Muscle of back (tissue), 11 donors: ENCODE measurements around the gene LUZP2. TPM values are rescaled to one million over a fixed set of nuclear protein-coding genes. Genes with fewer than 3 reads are reported as not detected.
"Not testable (repeated sequence)": the region's sequence is repeated elsewhere in the genome, so short reads cannot be mapped to it uniquely, and the experiment has no call there.

Source experiments
- DNase-seq, 3 donors: peaks; one replicate each; pipeline versions ENCODE4 v3.0.0 to v3.0.0-alpha.2; 2013
- polyA plus RNA-seq, 10 donors: library from polyadenylated mRNA; unstranded; fragments of 120-200 nt; gene quantifications; one replicate each; pipeline ENCODE4 v1.2.1, GENCODE V29; 2013; ENCODE audit not compliant: insufficient read length in 10 of 10

LUZP2 gene
- polyA plus RNA-seq, 10 donors: 0.90 to 3.8 (median 1.8) TPM

DNA sequence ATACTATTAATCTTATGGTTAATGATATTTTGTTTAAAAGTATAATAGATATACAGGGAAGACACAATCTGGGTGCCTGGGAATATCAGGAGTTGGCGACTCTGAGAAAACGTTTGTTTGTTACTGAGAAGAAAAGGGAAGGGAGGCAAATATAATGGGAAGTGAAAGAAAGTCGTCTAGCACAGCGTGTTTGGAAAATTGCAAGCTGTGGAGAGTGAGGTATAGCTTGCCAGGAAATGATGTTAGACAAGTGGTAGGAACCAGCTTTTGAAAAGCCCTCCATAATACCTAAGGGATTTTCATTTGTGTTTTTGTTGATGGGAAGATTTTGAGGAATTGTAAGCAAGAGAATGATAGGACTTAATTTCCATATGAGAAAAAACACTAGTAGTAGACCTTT, 322.2 kb downstream of the LUZP2 start:
- peak in 2 of 3 donors; percentile 6 to 8 for DNase-seq

DNA sequence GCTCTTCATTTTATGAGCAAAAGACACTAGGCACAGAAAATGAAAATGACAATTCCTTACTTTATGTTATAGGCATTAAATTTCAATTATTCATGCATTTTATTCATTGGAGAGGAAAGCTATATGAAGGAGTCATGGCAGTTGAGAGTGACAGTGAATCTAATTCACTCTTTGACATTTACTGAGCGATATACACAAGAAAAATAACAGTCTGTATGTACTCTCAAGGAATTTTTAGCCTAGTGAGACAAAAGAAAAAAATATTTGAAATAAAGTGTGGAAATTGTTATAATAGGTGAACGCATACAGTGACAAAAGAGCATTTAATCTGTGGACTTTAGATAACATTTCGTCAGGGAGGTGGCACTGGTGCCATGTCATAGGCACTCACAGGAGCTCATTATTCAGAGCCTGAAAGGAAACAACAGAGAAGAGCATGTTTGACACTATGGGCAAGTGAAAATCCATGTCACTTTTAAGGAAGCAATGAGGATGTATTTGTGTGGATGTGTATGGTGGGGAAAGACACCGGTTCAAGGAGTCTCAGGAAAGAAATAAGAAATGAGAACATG, 323.1 kb downstream of the LUZP2 start:
- no peak for DNase-seq

DNA sequence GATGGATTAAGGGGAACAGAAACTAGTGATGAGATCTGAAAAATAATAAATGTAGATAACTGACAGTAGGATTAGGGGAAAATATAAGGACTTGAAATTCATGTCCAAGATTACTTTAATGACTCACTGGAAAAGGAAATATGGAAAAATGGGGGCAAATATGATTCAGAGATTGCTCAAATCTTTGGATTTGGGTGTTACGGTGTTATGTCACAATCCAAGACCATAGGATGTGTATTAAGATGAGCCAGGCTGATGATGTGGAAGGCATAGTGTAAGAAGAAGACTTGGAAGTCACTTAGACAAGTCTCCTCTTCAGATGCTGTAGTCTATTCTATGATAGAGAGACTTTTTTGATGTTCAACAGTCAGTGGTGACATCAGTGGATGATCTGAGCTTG, 323.7 kb downstream of the LUZP2 start:
- no peak for DNase-seq

DNA sequence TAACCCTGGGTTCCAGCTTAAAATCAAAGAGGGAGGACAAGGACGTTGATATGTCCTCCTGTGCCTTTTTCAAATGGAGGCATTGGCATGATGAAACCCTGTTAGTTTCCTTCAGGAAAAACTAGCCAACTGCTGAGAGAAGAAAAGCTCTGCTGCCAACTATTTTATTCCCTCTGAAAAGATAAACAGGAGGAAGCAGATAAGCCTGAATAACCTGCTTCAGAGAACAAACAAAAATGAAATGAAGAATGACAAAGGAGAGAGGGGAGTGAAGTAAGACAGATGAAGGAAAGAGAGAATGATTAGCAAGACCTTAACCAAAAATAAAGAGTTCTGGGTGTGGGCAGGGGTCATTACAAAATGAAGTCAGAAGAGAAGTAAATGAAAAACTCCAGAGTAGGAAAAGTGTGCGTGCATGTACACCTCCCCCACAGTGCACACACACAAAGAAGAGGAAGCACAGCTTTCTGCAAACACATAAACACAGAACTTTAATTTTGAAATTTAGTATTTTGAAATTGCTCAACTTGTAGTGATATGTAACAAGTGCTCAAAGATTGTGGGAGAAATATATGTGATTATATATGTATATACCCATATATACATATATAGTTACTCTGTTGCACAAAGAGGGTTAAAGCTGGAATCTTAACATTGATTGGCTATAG, 332.2 kb downstream of the LUZP2 start:
- DNase-seq: no peak

DNA sequence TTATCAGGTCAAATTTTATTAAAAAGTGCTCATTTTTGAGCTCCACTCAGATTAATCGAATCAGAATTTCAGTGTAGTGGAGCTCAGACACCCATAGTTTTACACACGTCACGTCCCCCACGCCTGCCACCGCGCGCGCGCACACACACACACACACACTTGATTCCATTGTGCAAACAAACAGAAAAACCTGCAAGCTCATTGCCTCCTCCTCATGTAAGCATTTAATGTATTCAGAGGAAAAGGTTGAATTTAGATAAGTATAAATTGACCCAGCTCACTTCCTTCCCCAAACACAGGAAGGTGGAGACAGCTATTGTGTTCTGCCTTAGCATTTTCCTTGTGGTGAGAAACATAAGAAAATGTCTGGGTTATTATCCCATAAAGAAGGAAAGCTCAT, 336.7 kb downstream of the LUZP2 start:
- no peak for DNase-seq

DNA sequence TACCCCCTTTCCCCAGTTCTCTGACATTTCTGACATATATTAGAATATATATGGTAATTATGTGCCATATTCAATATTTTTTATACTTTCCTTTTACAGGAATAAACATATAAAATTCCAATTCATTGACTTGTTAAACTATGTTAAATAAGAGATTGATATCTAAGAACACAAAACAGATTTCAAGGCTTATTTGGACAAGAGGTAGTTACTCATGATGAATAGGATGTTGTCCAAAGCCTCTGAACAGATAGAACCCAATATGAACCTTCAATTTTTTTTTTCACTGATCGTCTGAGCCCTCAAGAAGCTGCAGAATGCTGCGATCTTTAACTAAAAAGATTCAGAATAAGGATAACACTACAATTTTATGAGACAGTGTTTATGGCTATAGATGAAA, 340.3 kb downstream of the LUZP2 start:
- no peak for DNase-seq

DNA sequence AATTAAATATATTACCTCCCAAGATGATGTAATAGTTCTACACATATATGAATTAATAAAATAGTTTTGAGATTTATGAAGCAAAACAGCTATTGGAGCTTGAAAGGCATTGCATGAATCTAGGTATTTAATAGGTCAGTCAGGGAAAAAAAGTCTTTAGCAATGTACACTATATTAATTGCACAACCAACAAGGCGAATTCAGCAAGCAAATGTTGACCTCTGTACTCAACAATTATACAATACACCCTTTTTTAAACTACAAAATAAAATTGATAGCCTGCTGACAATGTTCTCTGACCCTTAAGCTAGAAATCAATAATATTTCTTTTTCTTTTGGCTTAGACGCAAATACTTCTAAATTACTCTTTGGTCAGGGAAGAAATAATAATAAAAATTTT, 345.5 kb downstream of the LUZP2 start:
- no peak for DNase-seq

DNA sequence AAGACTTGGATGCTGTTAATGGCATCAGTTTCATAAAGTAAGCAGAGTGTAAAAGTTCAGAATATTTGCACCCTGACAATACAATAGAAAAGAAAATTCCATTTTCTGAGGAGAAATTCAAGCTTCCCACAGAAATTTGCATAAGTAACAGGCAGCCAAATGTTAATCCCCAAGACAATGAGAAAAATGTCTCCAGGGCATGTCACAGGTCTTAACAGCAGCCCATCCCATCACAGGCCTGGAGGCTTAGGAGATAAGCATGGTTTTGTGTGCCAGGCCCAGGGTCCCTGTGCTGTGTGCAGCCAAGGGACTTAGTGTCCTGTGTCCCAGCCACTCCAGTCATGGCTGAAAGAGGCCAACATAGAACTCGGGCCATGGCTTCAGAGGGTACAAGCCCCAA, 347.6 kb downstream of the LUZP2 start:
- DNase-seq: no peak

DNA sequence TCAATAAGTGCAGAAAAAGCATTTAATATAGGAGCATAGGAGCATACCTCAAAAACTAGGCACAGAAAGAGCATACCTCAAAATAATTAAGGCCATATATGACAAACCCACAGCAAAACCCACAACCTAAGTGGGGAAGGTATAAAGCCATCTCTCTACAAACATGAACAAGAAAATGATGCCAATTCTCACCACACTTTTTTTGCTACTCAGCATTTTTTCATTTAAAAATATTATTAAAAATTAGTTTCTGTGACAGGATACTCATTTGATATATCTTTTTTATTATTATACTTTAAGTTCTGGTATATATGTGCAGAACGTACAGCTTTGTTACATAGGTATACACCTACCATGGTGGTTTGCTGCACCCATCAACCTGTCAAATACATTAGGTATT, 352.0 kb downstream of the LUZP2 start:
- no peak for DNase-seq

DNA sequence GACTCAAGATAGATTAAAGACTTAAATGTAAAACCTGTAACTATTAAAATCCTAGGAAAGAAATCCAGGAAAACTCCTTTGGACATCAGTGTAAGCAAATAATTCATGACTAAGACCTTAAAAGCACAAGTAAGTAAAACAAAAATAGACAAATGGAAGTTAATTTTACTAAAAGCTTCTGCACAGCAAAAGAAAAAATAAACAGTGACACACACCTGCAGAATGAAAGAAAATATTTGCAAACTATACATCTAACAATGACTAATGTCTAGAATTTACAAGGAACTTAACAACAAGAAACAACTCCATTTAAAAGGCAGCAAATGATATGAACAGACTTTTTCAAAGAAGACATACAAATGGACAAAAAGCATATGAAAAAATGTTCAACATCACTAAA, 359.1 kb downstream of the LUZP2 start:
- DNase-seq: no peak

DNA sequence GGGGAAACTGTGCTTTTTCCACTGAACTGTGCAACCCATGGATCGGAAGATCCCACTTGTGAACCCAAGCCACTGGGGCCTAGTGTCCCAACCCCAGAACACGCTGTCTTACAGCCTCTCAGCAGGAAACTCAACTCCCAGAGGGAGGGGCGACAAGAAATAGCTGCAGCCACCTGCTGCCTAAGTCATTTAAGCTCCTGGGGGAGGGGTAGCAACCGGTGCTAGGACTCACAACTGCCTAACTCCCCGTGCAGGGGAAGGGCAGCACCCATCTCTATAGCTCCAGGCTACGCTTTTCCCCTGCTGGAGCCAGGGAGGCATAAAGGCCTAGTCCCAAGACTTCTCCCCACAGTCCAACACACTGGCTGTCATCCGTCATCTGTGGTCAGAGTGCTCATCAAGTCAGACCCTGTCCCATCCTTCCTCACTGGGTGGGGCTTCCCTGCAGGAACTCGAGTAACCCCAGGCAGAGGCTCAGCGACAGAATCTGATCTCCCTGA, 363.0 kb downstream of the LUZP2 start:
- no peak for DNase-seq

DNA sequence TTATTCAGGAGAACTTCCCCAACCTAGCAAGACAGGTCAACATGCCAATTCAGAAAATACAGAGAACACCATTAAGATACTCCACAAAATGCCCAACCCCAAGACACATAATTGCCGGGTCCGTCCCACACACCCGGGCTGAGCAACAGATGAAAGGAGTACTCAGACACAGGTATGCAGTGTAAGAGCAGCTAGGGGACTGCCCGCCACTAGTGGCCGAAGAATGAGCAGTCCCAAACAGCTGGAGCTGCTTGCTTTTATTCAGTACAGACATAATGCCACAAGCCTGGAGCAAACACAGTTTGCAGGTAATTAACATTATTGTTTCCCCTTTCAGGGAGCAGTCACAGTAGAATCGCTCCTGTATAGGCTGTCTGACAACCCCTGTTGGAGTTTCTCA, 364.6 kb downstream of the LUZP2 start:
- no peak for DNase-seq

DNA sequence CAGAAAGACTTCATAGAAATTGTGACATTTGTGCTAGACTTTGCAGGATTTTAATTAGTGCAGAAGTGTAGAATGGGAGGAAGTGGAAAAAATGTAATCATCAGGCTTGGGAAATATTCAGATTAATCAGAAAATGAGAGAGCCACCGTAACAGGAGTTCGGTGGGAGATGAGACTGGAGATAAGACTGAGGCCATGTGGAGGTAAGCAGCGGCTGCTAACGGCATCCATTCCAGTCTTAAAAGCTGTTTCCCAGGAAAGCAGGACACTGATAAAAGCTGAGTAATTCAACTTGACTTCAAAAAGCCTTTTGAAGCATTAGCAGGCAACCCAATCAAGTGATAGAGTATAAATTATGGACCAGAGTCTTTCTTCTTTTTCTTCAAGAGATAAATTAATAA, 369.9 kb downstream of the LUZP2 start:
- DNase-seq: no peak

DNA sequence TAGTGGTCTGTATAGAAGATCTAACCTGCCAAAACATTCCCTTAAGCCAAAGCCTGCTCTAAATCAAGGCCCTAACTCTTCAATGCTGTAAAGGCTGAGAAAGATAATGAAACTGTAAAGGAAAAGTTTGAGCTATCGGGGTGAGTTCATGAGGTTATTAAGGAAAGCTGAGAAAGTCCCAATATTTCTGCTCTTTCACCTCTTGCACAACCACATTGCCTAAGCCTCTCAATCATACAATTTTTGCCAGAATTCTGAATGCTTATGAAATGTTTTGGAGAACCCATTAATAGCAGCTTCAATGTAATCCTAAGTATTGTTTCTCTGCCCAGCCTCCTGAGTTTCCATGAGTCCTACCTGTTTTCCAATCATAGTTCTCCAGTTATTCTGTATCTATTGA, 373.2 kb downstream of the LUZP2 start:
- DNase-seq: no peak

DNA sequence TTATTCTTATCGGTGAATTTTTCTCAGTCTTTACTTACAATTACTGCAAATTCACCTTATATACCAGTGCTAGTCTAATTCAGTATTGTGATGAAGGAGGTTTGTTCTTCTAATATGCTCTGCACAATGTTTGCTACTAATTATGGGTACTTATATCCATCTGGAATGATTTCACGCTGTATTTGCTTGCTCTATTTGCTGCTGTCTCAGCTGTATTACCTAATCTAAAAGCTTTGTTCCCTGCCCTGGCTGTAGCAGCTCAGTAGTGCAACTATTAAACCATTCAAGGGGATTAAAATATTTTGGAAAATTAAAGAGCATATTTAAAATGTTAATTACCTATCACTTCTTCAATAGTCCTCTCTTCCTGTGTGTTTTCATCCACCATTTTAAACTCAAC, 375.3 kb downstream of the LUZP2 start:
- DNase-seq: no peak

DNA sequence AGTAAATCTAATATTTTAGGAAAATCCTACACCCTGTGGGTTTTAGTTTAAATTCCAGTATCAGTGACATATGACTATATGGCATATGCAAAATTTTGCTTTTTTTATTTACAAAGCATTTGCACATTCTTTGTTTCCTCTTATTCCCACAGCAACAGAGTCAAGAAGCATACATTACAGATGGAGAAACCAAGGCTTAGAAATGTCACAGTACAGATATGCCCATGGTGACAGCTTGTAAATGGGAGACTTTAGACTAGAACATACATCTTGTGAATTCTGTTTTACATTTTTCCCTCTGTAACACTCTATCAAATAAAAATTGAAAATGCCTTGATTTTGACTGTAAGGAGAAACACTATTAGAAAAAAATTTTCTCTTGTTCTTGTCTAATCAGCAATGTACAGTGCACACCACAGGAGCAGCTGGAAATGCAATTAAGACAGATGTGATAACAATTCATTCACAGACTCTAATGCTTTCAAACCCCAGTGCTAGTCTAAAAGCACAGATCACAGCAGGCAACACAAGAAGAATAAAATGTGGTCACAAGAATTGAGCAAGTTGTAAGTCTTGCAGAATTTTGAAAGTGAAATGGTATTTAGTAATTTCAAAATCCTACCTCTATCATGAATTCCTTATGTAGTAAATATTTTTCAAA, 375.9 kb downstream of the LUZP2 start:
- DNase-seq: no peak

DNA sequence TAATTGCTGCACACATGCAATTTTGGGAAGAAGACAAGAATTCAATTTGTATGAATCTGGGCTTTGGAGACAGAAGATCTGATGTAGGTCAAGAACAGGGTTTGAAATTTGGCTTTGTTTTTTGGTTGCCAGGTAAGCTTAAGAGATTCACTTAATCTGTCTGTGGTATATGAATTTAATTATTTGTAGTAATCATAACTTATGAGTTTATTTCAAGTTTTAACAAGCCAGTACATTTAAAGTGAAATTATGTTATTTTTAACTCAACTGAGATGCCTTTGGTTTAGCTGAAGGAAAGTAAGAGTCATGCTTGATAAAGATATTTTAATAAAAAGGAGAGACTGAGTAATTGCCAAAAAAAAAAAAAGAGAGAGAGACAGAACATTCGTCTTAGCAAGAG, 384.1 kb downstream of the LUZP2 start:
- DNase-seq: no peak

DNA sequence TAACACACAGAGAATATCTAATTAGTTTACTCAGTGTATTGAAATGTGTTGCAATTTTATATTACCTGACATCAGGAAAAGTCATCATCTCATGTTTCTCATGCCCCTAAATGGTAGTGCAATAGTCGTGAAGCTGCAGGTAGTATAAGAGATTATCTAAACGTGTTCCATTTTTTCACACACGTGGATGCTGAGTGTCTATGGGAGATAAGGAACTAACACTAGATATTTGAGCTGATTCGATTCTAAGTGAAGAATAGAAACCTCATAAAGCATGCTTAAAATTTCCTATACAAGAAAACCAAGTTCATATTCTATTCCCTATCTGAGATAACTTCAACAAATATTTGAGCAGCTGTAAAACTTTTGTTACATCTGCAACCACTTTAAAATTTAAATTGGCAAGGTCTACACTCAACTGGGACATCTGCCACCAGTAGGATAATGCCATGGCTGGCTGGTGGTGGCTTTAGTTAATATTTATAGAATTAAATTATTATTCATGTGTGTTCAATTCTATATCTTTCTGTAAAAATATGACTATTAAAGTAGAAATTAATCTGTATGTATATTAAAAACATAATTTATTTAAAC, 388.8 kb downstream of the LUZP2 start:
- DNase-seq: peak in 1 of 3 donors; percentile 9

DNA sequence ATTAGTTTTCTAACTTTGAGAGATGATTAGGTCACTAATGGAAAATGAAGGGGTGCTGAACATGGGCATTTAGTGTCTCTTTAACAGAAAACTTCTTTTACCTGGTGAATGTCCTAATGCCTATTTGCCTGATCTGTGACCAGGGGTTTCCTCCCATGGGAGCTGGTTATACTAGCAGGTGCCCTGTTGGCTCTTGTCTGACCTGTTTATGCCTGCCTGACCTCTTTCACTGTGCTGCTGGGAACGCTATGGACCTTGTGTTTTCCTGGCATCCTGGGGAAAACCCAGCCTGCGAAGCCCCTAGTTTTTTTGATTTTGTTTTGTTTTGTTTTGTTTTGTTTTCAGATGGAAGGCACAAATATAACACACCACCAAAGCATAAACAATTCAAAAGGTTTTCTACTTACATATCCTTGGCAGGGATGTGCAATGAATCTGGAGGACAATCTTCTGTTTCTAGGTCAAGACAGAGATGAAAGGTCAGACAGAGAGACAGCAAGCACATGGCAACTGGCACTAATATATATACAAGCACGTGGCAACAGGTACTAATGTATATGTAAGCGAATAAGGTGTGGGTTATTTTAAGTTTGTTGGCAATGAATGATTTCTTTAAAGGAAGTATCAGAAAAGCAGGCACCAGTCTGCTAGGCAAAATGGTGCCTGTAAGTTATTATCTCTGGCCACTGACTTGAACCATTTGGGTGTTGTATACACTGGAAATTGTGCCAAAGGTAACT, 390.2 kb downstream of the LUZP2 start:
- no peak for DNase-seq

DNA sequence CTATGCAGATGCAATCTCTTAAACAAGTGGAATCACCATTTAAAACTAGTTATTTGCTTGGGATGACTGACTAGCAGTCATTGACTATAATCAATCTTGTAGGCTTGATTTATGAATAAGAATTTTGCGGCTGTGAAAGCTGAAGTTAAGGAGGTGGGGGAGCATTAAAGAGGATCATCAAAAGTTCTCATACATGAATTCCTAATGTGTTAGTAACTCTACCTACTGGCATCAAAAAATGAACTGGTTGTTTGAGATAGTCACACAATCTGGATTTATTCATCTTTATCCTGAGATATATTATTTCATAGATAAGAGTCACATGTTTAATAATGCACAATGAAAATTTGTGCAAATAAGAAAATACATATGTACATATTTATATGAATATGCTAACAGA, 393.6 kb downstream of the LUZP2 start:
- DNase-seq: no peak

DNA sequence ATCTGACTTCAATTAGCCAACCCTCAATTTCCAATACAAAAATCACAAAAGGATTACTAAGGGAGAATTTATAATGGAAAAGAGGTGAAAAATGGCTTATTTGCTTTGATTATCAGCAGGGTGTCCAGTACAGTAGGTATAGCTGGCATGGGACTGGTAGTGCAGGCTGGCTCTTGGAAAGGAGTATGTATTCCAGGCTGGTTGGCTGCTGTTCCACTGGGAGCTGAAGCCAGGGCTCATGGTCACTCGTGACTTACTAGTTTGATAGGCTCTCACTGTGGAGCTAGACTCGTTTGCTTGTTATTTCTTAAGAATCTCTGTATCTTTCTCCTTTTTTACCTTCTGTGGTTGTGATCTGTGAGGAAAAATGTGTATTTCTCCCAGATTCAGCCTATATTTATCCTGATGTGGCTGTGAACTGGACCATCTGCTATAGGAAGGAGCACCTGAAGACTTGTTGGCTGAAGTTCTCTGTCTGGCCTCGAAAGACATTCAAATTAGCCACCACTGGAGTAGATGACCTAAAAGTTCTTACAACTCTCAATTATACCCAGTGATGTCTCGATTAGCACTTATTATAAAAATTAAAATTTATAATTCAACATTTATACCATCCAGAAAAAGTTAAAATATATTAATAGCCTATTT, 395.1 kb downstream of the LUZP2 start:
- DNase-seq: not testable (repeated sequence)
